Activated T-cell treated with anti-CD3 and anti-CD28 coated beads, Interleukin-2, amount 50 U/mL, for 72 hours (primary cell): ENCODE data around the gene SERPINF2. TPM values are rescaled to one million over a fixed set of nuclear protein-coding genes. Genes with fewer than 3 reads are reported as not detected.

Experiments
- ATAC-seq, 2 donors: fragments of 150-1000 bp; cut with Tn5 transposase; replicated peaks in 1 of 2; 2 replicates each; pipeline ENCODE4 v1.10.0; 2021; ENCODE audit warnings: moderate library complexity in 2 of 2, mild to moderate bottlenecking in 1 of 2
- DNase-seq, 2 donors: peaks; one replicate each; pipeline ENCODE4 v3.0.0; 2021 to 2022; ENCODE audit warnings: mixed read lengths in 1 of 2
- H3K27ac Mint-ChIP-seq: one replicate; pipeline ENCODE4 v1.8.0; 2022; ENCODE audit warnings: mild to moderate bottlenecking, moderate library complexity, mixed read lengths
- H3K27me3 Mint-ChIP-seq: one replicate; pipeline ENCODE4 v1.8.0; 2022; ENCODE audit warnings: low read depth, mixed read lengths
- H3K36me3 Mint-ChIP-seq, 2 donors: one replicate each; pipeline ENCODE4 v1.8.0; 2022; ENCODE audit warnings: mixed read lengths in 2 of 2, mild to moderate bottlenecking in 1 of 2; ENCODE audit not compliant: insufficient read depth in 2 of 2
- H3K4me1 Mint-ChIP-seq: one replicate; pipeline ENCODE4 v1.8.0; 2022; ENCODE audit warnings: low read depth, mixed read lengths
- H3K4me3 Mint-ChIP-seq, 2 donors: one replicate each; pipeline ENCODE4 v1.8.0; 2022; ENCODE audit warnings: mild to moderate bottlenecking in 2 of 2, mixed read lengths in 2 of 2, moderate library complexity in 2 of 2
- H3K9me3 Mint-ChIP-seq, 2 donors: one replicate each; pipeline ENCODE4 v1.8.0; 2022; ENCODE audit warnings: mixed read lengths in 2 of 2
- total RNA-seq, 2 donors: library from RNA; stranded (reverse); gene quantifications; one replicate each; pipeline ENCODE4 v1.2.3, GENCODE V29; 2022

SERPINF2 gene
- total RNA-seq, 2 donors from 2014 or later, result 0.89 to 1.6 TPM

DNA sequence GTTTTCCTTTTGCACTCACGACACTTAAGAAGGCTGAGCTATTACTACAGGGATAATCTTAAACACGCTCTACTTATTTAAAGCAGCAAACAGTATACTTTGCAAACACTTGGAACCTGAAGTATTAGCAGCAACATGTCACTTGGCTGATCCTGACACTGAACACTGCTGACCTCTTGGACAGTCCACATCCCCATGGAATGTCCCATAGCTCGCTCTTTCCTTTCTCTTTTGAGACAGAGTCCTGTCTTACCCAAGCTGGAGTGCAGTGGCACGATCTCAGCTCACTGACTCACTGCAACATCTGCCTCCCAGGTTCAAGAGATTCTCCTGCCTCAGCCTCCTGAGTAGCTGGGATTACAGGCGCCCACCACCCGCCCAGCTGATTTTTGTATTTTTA, 60.6 kb downstream of the SERPINF2 start:
- Mint-ChIP-seq H3K27me3 (no peaks in the 10 kb centered on the region), H3K27ac (no peak overlapping the region), H3K36me3 (peaks cover 0 to 8% of the 10 kb centered on the region in 2 donors), H3K4me3 (no peak overlapping the region), H3K9me3 (no peaks in the 10 kb centered on the region), H3K4me1 (no peaks in the 10 kb centered on the region)
- ATAC-seq, result no peak
- no peak for DNase-seq

Other genes starting within 250 kb of the SERPINF2 start
- gene INPP5K, start 226.3 kb upstream of the SERPINF2 start, total RNA-seq, result 10 to 100 TPM; 48.4 to 51.2 TPM
- gene PITPNA, start 180.1 kb upstream of the SERPINF2 start, total RNA-seq, result 10 to 100 TPM; 36.0 to 40.7 TPM
- gene SLC43A2, start 114.0 kb upstream of the SERPINF2 start, total RNA-seq, result 1 to 10 TPM; 3.4 to 3.8 TPM
- 1 to 10 TPM; 1.9 to 2.5 TPM for gene SCARF1, start 97.1 kb upstream of the SERPINF2 start, total RNA-seq
- 1 to 10 TPM; 3.4 to 4.4 TPM for gene RILP, start 93.0 kb upstream of the SERPINF2 start, total RNA-seq
- gene PRPF8, start 58.0 kb upstream of the SERPINF2 start, total RNA-seq, result 100 to 1,000 TPM; 332 to 390 TPM
- gene TLCD2, start 32.5 kb upstream of the SERPINF2 start, total RNA-seq, result 1 to 10 TPM in 1 of 2 donors, under 1 TPM in 1; 0.70 to 1.8 TPM
- gene WDR81, start 18.2 kb upstream of the SERPINF2 start, total RNA-seq, result 10 to 100 TPM in 1 of 2 donors, 1 to 10 TPM in 1; 9.4 to 11.2 TPM
- gene SERPINF1, start 19.2 kb downstream of the SERPINF2 start, total RNA-seq, result 1 to 10 TPM in 1 of 2 donors, not detected in 1; 2.2 TPM
- gene SMYD4, start 87.0 kb downstream of the SERPINF2 start, total RNA-seq, result 10 to 100 TPM; 23.0 to 30.6 TPM
- 100 to 1,000 TPM; 178 to 211 TPM for gene RPA1, start 87.1 kb downstream of the SERPINF2 start, total RNA-seq